GM19324 (cell line): Measurements from ENCODE around the gene PRM3.

Source experiments
- ATAC-seq: cut with Tn5 transposase; IDR thresholded peaks from one replicate; pipeline ENCODE4 v1.9.1; 2021; ENCODE audit warnings: mild to moderate bottlenecking, moderate library complexity; ENCODE audit not compliant: unreplicated experiment, low FRiP score

The PRM3 gene

GRCh38 chr16:11289202-11289601 lies 15.8 kb upstream of the PRM3 start:
- ATAC-seq, result no peak

- no peak for ATAC-seq
These were observed 12.4 kb upstream of the PRM3 start for GRCh38 chr16:11285842-11286241.

GRCh38 chr16:11283820-11284248 lies 10.4 kb upstream of the PRM3 start:
- ATAC-seq, result no peak

GRCh38 chr16:11280616-11281522 lies 7.4 kb upstream of the PRM3 start, which contains the start of gene PRM1:
TSS of gene PRM1 (minus strand) at chr16:11281330. CDS start at chr16:11281238, 92 bp downstream.
- ATAC-seq, result no peak

- no peak for ATAC-seq
These were observed 5.5 kb upstream of the PRM3 start for GRCh38 chr16:11278681-11279628.

GRCh38 chr16:11277607-11278337 lies 4.3 kb upstream of the PRM3 start:
- ATAC-seq, result no peak

GRCh38 chr16:11276896-11277593 lies 3.6 kb upstream of the PRM3 start:
- no peak for ATAC-seq

- no peak for ATAC-seq
These were observed 2.9 kb upstream of the PRM3 start, which contains the start of gene PRM2 for GRCh38 chr16:11276143-11276895. TSS of gene PRM2 (minus strand) at chr16:11276480. CDS start at chr16:11276370, 110 bp downstream.

GRCh38 chr16:11274964-11275363 lies 1.5 kb upstream of the PRM3 start:
- no peak for ATAC-seq

- ATAC-seq, result no peak
These were observed 394 bp upstream of the PRM3 start for GRCh38 chr16:11273721-11274324.

- ATAC-seq, result no peak
These were observed 945 bp downstream of the PRM3 start for GRCh38 chr16:11272484-11272883.

- ATAC-seq, result no peak
These were observed 1.8 kb downstream of the PRM3 start for GRCh38 chr16:11271610-11272009.

- ATAC-seq, result no peak
These were observed 2.7 kb downstream of the PRM3 start for GRCh38 chr16:11270602-11271162.

- no peak for ATAC-seq
These were observed 4.5 kb downstream of the PRM3 start, which contains the start of gene TNP2 for GRCh38 chr16:11268921-11269375. TSS of gene TNP2 (minus strand) at chr16:11269325. CDS start at chr16:11269262, 63 bp downstream.

- no peak for ATAC-seq
These were observed 8.3 kb downstream of the PRM3 start for GRCh38 chr16:11265124-11265523.

- ATAC-seq, result no peak
These were observed 9.1 kb downstream of the PRM3 start for GRCh38 chr16:11264155-11264832.

- no peak for ATAC-seq
These were observed 9.7 kb downstream of the PRM3 start for GRCh38 chr16:11263737-11264136.
